Peyer's patch (tissue), 4 donors: ENCODE measurements around the gene WDR83.

Experiments
- POLR2A ChIP-seq, 2 donors: fragments of 450-650 bp; IDR thresholded peaks; one replicate each; pipeline ENCODE4 v1.5.1; 2017; ENCODE audit warnings: antibody characterized with exemption in 2 of 2, mild to moderate bottlenecking in 2 of 2, moderate library complexity in 2 of 2
- TF ChIP-seq, protein P1 (sequence below), 6 experiments: fragments of 450-650 bp in 4 of 6; fragments of 200-600 bp in 2 of 6; sonication (generic) in 1 of 6; IDR thresholded peaks; one replicate each; pipeline ENCODE4 v1.5.1; 2017 to 2019; ENCODE audit warnings: antibody characterized with exemption in 6 of 6, mild to moderate bottlenecking in 3 of 6, moderate library complexity in 1 of 6

DNA sequence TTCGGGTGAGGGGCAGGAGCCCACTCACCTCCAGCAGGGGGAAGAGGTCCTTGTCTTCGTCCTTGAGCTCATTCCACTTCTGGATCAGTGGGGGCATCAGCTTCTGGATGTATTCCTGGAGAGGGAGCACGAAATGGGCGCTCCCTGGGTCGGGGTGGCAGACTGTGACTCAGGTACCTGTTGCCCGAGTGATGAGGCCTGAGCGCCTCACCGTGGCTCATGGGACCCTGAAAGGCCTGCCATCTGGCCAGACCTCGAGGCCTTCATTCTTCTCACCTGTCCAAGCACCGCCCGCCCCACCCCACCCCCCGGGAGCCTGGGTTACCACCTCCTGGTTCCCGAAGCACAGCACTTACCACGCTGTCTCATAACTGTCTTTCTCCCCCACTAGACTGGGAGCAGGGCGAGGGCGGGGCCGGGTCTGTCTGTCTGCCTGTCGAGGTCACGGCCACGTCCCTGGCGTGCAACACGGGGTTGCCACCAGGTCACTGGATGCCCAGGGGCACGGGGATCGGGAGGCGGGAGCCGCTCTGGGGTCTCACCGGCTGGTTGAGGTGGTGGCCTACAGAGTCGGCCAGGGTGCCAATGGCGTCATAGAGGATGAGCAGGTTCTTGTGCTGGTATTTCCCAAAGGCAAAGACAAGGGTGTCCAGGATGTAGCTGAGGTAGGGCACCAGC lies 39.2 kb downstream of the WDR83 start:
- TF ChIP-seq, protein P1, sequence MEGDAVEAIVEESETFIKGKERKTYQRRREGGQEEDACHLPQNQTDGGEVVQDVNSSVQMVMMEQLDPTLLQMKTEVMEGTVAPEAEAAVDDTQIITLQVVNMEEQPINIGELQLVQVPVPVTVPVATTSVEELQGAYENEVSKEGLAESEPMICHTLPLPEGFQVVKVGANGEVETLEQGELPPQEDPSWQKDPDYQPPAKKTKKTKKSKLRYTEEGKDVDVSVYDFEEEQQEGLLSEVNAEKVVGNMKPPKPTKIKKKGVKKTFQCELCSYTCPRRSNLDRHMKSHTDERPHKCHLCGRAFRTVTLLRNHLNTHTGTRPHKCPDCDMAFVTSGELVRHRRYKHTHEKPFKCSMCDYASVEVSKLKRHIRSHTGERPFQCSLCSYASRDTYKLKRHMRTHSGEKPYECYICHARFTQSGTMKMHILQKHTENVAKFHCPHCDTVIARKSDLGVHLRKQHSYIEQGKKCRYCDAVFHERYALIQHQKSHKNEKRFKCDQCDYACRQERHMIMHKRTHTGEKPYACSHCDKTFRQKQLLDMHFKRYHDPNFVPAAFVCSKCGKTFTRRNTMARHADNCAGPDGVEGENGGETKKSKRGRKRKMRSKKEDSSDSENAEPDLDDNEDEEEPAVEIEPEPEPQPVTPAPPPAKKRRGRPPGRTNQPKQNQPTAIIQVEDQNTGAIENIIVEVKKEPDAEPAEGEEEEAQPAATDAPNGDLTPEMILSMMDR (IDR thresholded peaks at IDR 0.05): no peak
- no peak for TF ChIP-seq POLR2A (IDR thresholded peaks at IDR 0.05)
